HUES64 (cell line): Measurements from ENCODE around the gene MN1.

Source experiments
- H3K27ac ChIP-seq: 2 replicates; pipeline ENCODE4 v1.7.0; 2013; ENCODE audit warnings: low read depth, low read length, inconsistent platforms
- H3K27me3 ChIP-seq: 2 replicates; pipeline ENCODE4 v1.6.1; 2013; ENCODE audit warnings: mild to moderate bottlenecking, low read length; ENCODE audit not compliant: insufficient read depth
- H3K36me3 ChIP-seq: 2 replicates; pipeline ENCODE4 v1.6.1; 2013; ENCODE audit warnings: mild to moderate bottlenecking, low read length; ENCODE audit not compliant: insufficient read depth
- H3K4me1 ChIP-seq: 2 replicates; pipeline ENCODE4 v1.6.1; 2013; ENCODE audit warnings: mild to moderate bottlenecking, low read length, moderate library complexity; ENCODE audit not compliant: insufficient read depth
- H3K4me3 ChIP-seq: 2 replicates; pipeline ENCODE4 v1.5.1; 2013; ENCODE audit warnings: mild to moderate bottlenecking, low read length, moderate library complexity
- H3K9ac ChIP-seq: 2 replicates; pipeline ENCODE4 v1.6.1; 2013; ENCODE audit warnings: mild to moderate bottlenecking, low read depth, low read length
- H3K9me3 ChIP-seq: 2 replicates; pipeline ENCODE4 v1.6.1; 2013; ENCODE audit warnings: low read depth, low read length; ENCODE audit not compliant: insufficient read depth
- WGBS: fragments of 150-250, 120-280 bp; methylation state at CpG from one replicate; pipeline ENCODE4 v1.1.7; 2013; ENCODE audit warnings: missing lambda C conversion rate; 5-methylcytosine and 5-hydroxymethylcytosine counted together

MN1 gene

DNA sequence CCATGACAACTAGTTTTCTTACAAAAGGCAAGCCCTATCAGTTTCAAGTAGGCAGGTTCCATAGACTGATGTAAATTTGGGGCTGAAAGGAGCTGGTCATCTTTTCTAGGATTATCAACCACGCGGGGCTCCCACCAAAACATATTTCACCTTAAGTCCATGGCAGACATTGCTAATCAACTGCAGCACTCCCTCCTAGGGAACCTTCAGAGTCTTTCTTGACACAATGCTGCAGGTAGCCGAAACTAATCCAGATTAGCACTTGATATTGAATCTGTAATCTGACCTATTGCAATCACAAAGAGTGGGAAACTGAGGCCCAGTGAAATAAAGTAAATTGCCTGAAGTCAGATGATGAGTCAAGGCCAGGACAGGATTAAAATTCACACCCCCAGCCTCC, 32.5 kb downstream of the MN1 start:
- H3K9ac ChIP-seq: no peak overlapping the region
- peaks cover 6% of the 10 kb centered on the region; the same call in 1 of the 2 replicates for H3K4me1 ChIP-seq
- no peaks in the 10 kb centered on the region for H3K9me3 ChIP-seq
- no peak overlapping the region for H3K4me3 ChIP-seq
- 83% methylated on average over 3 of the region's 3 CpGs for WGBS
- no peak overlapping the region for H3K27ac ChIP-seq
- no peaks in the 10 kb centered on the region for H3K27me3 ChIP-seq
- H3K36me3 ChIP-seq: no peaks in the 10 kb centered on the region

DNA sequence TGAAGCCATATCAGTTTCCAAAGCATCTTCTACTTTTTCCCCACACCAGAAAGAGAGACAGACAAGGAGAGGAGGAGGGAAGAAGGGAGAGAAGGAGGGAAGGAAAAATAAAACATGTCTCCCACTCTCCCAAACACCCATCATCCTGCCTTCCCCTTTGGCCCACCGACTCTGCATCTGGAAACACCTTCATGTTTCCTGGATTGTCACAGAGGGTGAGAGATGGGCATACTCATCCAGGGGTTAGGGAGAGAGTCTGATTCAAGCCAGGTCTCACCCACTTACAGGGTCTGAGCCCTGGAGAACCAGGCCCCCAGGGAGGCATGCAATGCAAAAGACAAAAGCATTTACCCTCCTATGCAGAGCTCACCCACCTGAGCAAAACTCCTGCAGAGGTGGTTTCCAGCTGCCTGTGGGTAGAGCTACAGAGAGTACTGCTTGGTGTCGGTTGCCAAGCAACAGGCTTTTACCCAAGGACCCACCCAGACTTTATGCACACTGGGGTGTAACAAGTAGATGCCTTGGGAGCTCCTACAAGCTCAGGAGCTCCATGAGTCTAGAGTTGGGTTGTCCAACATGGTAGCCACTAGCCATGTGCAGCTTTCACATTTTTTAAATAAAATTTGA, 33.4 kb downstream of the MN1 start:
- Histone ChIP-seq H3K27ac (no peak overlapping the region), H3K4me1 (peaks cover 6% of the 10 kb centered on the region; the same call in 1 of the 2 replicates), H3K4me3 (no peak overlapping the region), H3K9me3 (no peaks in the 10 kb centered on the region), H3K36me3 (no peaks in the 10 kb centered on the region), H3K27me3 (no peaks in the 10 kb centered on the region), H3K9ac (no peak overlapping the region)
- 100% methylated on average over 2 of the region's 2 CpGs for WGBS

DNA sequence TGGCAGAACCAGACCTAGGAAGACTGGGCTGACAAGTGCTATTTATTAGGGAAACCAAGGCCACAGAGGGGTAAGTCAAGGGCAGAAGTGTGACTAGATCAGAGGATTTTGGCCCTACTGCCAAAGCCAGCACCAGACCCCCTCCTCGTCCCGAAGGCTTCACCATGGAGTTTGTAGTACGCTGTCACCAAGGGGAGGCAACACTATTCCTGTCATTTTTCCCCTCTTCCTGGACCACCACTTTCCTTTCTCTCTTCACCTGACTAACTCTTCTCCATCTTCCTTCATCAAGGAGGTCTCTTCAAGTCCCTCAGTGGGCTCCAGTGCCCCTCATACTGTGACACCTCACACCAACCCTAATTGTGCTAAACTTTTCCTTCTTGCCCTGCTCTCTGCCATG, 34.9 kb downstream of the MN1 start:
- no peak overlapping the region for H3K9ac ChIP-seq
- H3K9me3 ChIP-seq: no peaks in the 10 kb centered on the region
- no peaks in the 10 kb centered on the region for H3K27me3 ChIP-seq
- H3K36me3 ChIP-seq: no peaks in the 10 kb centered on the region
- 96% methylated on average over 3 of the region's 3 CpGs for WGBS
- no peak overlapping the region for H3K27ac ChIP-seq
- H3K4me3 ChIP-seq: no peak overlapping the region
- H3K4me1 ChIP-seq: peaks cover 6% of the 10 kb centered on the region; the same call in 1 of the 2 replicates

GRCh38 chr22:27765706-27766291, 35.8 kb downstream of the MN1 start:
- 91% methylated on average over 15 of the region's 15 CpGs for WGBS
- Histone ChIP-seq H3K36me3 (no peaks in the 10 kb centered on the region), H3K4me3 (no peak overlapping the region), H3K9me3 (no peaks in the 10 kb centered on the region), H3K27me3 (no peaks in the 10 kb centered on the region), H3K4me1 (peaks cover 6% of the 10 kb centered on the region; the same call in 1 of the 2 replicates), H3K27ac (no peak overlapping the region), H3K9ac (no peak overlapping the region)

GRCh38 chr22:27764722-27765236, 36.8 kb downstream of the MN1 start:
- WGBS: 89% methylated on average over 3 of the region's 3 CpGs
- H3K36me3 ChIP-seq: no peaks in the 10 kb centered on the region

GRCh38 chr22:27761665-27762064, 39.9 kb downstream of the MN1 start:
- no peak overlapping the region for H3K9ac ChIP-seq
- H3K27ac ChIP-seq: no peak overlapping the region
- no peaks in the 10 kb centered on the region for H3K36me3 ChIP-seq
- 88% methylated on average over 15 of the region's 15 CpGs for WGBS
- H3K9me3 ChIP-seq: no peaks in the 10 kb centered on the region
- H3K27me3 ChIP-seq: no peaks in the 10 kb centered on the region
- H3K4me3 ChIP-seq: no peak overlapping the region
- no peaks in the 10 kb centered on the region; the same call in 1 of the 2 replicates for H3K4me1 ChIP-seq

More at GRCh38 chr22:27764722-27765236, 36.8 kb downstream of the MN1 start:
- Histone ChIP-seq H3K27me3 (no peaks in the 10 kb centered on the region), H3K27ac (no peak overlapping the region), H3K9ac (no peak overlapping the region), H3K9me3 (no peaks in the 10 kb centered on the region), H3K4me3 (no peak overlapping the region), H3K4me1 (peaks cover 6% of the 10 kb centered on the region; the same call in 1 of the 2 replicates)

- H3K4me1 ChIP-seq: no peaks in the 10 kb centered on the region; the same call in 1 of the 2 replicates
- no peaks in the 10 kb centered on the region for H3K27me3 ChIP-seq
- no peaks in the 10 kb centered on the region for H3K9me3 ChIP-seq
- no peak overlapping the region for H3K9ac ChIP-seq
- WGBS: 87% methylated on average over 7 of the region's 7 CpGs
- H3K4me3 ChIP-seq: no peak overlapping the region
- H3K27ac ChIP-seq: no peak overlapping the region
- H3K36me3 ChIP-seq: no peaks in the 10 kb centered on the region
Measured at GRCh38 chr22:27761000-27761399, 40.6 kb downstream of the MN1 start.

GRCh38 chr22:27760474-27760873, 41.1 kb downstream of the MN1 start:
- no peaks in the 10 kb centered on the region for H3K36me3 ChIP-seq
- no peaks in the 10 kb centered on the region for H3K27me3 ChIP-seq
- 92% methylated on average over 8 of the region's 8 CpGs for WGBS
- H3K4me3 ChIP-seq: no peak overlapping the region
- no peaks in the 10 kb centered on the region for H3K9me3 ChIP-seq
- no peak overlapping the region for H3K9ac ChIP-seq
- H3K27ac ChIP-seq: no peak overlapping the region
- H3K4me1 ChIP-seq: no peaks in the 10 kb centered on the region; the same call in 1 of the 2 replicates

DNA sequence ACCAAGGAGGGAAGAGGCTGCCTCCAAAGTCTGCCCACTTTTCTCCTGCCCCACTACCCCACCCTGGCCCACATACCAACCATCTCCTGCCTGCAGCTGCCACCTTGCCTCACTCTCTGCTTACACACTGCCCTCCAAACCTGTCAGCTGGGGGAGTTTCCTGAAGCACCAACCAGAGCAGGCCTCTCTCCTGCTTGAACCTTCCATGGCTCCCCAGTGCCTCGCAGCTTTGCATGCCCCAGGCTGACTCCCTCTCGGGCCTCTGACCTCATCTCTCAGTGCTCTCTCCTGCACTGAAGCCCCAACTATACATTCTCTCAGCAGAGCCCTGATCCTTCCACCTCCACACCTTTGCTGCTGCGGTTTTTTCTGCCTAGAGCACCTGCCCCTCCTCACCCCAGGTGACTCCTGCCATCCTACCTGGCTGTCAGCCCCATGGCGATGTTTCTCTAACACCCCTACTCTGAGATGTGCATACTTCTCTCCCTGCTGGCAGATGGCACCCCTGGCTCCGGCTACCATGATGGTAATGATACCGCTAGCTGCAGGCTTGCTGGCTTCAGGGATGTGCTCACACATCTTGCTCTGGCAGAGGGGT, 43.5 kb downstream of the MN1 start:
- no peak overlapping the region for H3K4me3 ChIP-seq

DNA sequence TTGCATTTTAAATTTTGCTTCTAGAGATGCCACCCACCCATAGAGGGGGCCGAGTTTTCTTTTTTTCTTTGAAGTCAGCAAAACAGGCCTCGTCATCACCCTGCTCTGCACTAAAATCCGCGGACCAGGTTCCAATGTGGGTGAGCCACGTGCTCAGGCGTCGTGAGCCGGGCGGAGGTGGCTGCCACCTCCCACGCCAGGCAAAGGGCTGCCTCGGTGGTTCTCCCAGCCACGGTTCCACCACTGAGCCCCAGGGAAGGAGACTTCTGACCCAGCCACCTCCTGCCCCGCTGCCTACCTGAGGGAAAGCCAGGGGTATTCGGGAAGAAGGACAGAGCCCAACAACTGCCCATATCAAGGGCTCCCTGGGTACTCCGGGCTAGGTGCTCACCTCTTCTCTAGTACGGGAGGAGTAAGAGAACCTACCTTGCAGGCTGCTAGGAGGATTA, 45.3 kb downstream of the MN1 start:
- H3K27ac ChIP-seq: no peak overlapping the region

More for the DNA sequence above, 43.5 kb downstream of the MN1 start:
- no peaks in the 10 kb centered on the region; the same call in 1 of the 2 replicates for H3K4me1 ChIP-seq
- 92% methylated on average over 6 of the region's 6 CpGs for WGBS
- H3K27ac ChIP-seq: no peak overlapping the region
- H3K9me3 ChIP-seq: no peaks in the 10 kb centered on the region
- H3K27me3 ChIP-seq: no peaks in the 10 kb centered on the region
- H3K36me3 ChIP-seq: no peaks in the 10 kb centered on the region
- no peak overlapping the region for H3K9ac ChIP-seq

GRCh38 chr22:27755521-27756211, 45.9 kb downstream of the MN1 start:
- Histone ChIP-seq H3K36me3 (no peaks in the 10 kb centered on the region), H3K4me3 (no peak overlapping the region), H3K4me1 (peaks cover 5% of the 10 kb centered on the region), H3K9me3 (no peaks in the 10 kb centered on the region), H3K9ac (no peak overlapping the region), H3K27me3 (no peaks in the 10 kb centered on the region), H3K27ac (no peak overlapping the region)
- WGBS: 89% methylated on average over 19 of the region's 19 CpGs

More for the DNA sequence above, 45.3 kb downstream of the MN1 start:
- Histone ChIP-seq H3K27me3 (no peaks in the 10 kb centered on the region), H3K36me3 (no peaks in the 10 kb centered on the region), H3K9ac (no peak overlapping the region), H3K4me3 (no peak overlapping the region), H3K4me1 (no peaks in the 10 kb centered on the region), H3K9me3 (no peaks in the 10 kb centered on the region)
- WGBS: 91% methylated on average over 16 of the region's 16 CpGs
